Stimulated activated CD4-positive, alpha-beta T cell treated with anti-CD3 and anti-CD28 coated beads, Interleukin-1b, Interleukin-23, amount 100 ng/mL, for 1 hour (primary cell): ENCODE measurements around the gene FOXN3.

Experiments used
- DNase-seq, 2 donors: peaks; one replicate each; pipeline ENCODE4 v3.0.0-alpha.2; 2020; ENCODE audit warnings: low read depth in 2 of 2

FOXN3 gene

DNA sequence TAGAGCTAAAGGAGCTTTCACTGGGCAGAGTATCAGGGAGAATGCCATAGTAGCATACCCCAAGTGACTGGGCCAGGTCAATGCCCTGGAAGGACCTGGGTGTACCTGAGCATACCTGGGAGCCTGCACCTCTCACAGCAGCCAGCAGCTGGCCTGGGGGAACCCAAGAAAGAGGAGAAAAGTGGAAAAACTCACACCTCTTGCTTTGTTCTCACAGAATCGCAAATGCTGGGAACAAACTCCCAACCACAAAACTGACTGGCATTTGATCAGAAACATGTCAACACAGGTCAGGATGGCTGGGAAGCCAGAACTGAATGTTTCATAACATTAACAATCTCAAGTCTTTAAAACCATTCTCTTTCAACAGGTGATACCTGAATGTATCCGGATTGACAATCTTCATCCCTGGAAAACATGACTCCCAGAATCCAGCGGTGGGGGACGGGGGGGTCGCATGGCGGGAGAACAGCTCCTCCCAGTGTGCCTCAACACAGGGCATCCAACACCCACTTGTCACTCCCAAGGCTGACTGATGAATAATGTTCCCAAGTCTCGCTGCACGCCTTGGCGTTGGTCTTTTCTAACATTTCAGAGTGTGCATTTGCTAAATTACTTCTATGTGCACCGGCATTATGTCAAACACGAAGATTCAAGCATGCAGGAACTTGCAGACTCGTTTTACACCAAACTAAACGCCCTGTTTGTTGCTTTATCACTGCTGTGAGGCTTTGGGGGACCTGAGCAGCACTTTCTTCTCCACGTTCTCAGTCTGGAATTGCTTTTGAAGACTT, 7.9 kb downstream of the FOXN3 start:
- no peak for DNase-seq

DNA sequence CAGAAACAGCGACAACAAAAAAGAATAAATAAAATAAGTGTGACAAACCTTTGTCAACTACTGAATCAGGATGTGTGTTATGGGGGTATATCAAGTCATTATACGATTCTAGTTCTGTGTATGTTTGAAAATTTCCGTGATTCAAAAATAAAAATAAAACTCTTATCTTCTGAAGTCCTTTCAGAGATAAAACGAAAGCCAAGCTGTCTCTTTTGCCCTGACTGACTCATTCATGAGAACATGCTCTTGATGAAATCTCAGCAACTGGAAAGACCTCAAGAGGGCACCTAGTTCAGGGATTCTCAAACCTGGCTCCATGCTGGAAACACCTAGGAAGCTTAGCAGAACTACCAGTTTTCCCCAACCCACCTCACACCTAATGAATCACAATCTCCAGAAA, 9.2 kb downstream of the FOXN3 start:
- DNase-seq = no peak

DNA sequence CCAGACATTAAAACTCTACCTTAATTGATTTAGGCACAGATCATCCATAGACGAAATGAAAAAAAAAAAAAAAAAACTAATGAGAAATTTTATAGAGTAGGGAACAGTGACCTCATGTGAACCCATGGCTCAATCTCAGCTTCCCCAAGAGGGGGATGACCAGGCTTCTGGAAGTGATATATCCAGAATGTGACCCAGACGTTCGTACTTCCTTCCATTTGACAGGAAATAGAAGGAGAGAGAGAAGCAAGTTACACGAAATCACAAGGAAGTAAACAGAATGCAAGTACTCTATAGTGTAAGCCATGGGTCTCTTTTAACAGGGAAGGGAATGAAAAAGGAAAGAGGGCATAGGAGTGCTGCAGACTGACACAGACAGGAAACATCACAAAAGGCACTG, 10.1 kb downstream of the FOXN3 start:
- no peak for DNase-seq

DNA sequence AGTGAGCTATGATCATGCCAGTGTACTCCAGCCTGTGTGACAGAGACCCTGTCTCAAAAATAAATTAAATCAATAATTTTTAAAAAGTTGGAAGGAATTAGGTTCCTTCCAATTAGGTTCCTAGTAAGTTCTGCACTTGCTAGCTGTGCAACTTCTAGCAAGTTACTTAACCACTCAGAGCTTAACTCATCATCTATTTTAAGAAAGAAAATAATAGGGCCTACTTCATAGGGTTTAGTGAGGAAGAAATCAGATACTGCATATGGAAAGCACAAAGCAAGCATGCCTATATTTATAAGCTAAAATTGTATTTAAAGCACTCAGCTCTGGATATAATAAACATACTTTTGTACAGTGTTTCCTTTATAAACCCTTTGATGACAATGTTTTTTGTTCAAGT, 10.7 kb downstream of the FOXN3 start:
- DNase-seq = no peak

DNA sequence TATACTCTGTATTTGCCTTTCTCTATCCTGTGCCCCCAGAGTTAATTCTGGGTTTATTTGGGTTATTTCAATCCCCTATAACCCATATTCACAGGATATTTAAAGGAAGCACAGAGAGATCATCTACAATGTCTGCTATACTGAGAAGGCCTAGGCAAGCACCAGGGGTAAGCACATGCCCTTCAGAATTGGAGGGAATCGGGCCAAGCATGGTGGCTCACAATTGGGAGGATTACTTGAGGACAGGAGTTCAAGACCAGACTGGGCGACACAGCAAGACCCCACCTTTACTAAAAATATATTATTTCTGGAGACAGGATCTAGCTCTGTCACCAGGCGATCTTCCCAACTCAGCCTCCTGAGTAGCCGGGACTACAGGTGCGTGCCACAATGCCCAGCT, 11.3 kb downstream of the FOXN3 start:
- no peak for DNase-seq

DNA sequence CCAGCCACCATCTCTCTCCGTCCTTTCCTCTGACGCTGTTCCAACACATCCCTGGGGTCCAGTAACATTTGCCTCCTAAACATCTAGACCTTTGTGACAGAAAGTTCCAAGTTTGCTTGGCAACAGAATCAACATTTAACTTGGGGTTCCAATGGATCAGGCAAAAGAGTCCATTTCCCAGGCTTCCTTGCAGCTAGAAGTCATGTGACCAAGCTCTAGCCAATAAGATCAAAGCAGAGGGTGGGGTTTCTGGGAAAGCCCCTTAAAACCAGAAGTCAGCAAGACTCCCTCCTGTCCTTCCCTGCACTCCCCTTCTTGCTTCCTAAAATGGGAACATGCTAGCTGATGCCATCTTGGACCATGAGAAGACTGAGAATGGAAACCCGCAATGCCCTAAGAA, 14.7 kb downstream of the FOXN3 start:
- DNase-seq = no peak

DNA sequence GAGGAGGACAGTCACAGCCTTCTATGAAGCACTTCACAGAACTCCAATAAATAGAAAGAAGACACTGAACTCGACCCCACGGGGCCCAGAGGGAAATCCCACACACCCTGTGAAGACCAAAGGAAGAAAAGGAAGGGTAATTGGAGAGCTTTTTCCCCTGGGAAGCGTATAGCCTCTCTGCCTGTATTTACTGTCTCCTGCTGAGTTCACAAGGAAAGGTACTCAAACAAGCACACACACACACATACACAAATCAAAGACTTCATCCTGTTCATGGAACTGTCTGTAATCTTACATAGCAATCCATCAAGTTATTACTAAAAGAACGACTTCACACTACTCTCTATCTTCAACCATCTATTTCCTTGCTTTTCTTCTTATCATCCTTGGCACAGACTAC, 15.3 kb downstream of the FOXN3 start:
- no peak for DNase-seq

DNA sequence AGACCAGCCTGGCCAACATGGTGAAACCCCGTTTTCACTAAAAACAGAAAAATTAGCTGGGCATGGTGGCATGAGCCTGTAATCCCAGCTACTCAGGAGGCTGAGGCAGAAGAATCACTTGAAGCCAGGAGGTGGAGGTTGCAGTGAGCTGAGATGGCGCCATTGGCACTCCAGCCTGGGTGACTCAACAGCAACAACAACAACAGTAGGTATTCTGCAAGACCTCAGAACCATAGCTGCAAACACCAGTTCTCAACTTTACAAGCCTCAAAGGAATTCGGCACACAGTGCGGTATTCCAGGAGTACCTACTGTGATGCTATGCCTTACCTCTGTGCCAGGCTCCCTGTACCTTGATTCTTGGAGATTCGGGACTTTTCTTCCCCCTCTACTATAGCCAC, 15.8 kb downstream of the FOXN3 start:
- no peak for DNase-seq

DNA sequence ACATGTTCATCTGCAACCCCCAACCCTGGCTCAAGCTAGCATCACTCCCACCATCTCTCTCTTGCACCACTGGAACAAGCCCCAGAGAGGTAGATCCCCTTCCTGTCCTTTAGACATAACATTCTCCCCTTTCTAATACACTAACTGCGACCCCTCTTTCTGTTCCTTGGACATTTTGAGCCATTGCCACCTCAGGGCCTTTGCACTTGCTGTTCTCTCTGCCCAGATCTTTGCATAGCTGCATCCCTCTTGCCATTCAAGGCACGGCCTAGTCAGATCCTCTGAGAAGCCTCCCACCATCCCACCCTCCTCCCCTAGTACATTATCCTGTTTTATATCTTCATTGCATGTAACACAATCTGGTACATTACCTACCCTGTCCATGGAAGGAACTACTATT, 16.5 kb downstream of the FOXN3 start:
- DNase-seq = no peak

DNA sequence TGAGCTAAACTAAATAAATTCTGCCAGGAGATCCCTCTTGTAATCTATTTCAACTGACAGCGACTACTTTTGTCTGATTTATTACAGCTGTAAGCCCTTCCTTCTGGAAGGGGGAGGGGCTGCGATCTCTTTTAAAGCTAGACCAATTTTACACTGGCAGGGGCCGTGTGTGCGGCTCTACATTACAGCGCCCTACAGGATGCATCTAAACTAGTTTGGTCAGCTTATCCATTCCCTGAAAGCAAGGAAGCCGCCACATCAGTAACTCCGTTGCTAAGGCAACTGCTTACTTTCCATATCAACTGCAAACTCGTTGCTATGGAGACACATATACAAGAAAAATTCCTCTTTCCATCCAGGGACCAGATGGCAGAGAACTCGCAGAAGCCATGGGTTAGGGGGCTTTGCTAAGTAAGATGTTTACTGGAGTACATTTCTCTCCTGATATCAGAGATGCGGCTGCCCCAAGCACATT, 17.4 kb downstream of the FOXN3 start:
- DNase-seq = no peak

DNA sequence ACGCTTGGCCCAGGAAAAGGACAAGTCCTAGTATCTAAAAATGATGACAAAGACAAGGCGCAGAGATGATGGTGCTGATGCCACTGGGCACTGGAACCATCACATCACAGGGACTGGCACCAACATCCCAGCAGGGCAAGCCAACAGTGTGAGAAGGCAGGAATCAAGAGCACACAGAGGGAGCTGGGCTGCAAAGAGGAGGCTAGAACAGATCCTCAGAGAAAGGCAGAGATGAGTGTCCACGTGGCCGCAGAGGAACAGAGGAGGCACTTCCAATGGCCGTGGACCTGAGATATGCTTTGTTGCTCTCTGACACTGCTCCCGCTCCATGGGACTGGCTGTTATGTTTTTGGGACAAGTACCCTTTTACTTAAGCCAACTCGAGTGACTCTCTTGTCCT, 17.9 kb downstream of the FOXN3 start:
- no peak for DNase-seq

DNA sequence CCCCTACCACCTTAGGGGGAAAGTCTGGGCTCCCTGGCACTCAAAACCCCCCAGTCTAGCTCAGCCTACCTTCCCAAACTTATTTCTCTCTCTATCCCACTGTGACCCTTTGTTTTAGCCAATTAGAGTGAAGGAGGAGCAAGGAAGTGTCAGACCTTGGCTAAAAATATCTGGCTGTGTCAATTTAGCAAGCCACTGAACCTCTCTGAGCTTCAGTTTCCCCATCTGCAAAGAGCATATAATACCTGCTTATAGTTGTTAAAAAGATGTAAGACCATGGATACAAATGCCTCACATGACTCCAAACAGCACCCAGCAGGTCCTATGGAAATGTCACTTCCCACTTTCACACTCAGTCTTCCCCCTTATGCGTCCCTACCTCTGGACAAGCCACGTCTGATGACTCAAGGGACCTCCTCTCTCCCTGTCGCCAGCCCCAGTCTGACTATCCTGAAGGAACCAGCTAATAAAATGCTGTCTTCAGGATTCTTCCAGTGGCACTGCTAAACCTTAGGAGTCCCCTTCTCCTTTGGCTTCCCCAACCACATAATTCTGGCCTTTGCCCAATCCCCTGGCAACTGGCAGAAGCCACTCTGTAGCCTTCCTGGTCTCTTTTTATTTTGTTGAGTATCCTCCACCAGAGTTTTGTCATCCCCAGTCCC, 19.3 kb downstream of the FOXN3 start:
- DNase-seq = no peak

DNA sequence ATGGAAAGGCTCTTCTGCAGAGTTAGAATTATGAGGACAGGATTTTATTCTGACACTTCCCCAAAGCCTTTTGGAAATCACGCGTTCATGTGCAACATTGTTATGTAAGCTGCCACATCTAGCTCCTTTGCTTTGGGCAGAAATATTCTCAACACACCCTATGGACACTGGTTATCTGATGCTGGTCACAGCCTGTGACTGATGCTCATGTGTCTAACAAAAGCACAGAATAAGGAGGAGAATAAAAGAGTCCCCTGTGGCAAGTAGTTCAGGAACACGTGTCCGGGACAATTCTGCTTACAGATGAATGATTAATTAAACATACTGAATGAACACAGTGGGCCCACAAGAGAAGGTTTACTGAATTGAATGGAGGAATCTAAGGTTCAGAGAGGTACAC, 22.1 kb downstream of the FOXN3 start:
- no peak for DNase-seq

DNA sequence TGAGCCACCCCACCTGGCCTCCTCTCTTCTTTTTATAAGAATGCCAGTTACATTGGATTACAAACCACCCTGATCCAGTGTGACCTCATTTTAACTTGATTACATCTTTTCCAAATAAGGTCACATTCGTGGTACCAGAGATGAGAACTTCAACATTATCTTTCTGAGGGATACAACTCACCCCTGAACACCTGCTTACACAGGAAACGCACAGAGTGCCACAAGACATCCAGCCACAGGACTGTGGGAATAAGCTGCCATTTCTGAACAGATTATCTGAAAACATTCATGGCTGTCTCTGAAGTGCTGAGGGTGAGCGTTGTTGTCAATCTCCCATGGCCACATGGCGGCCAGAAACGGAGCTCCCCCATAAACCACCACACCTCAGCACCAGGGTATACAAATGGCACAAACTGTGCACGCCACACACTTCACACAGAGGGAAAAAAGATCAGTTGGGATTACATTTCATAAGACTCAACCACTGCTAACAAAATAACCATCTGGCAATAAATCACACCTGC, 23.7 kb downstream of the FOXN3 start:
- no peak for DNase-seq

DNA sequence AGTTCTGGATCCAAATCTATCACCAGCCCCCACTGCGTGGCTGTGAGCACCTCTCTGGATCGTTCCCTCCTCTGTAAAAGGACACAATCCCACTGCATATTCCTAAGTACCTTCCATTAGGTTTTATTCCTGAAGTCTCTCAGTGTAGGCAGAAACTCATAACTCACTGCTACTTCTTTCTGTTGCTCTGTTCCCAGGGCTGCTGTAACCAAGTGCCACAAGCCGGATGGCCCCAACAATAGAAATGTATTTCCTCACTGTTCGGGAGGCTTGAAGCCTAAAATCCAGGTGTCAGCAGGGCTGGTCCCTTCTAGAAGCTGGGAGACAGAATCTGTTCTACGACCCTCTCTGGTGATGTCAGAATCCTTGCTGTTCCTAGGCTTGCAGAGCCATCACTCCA, 24.9 kb downstream of the FOXN3 start:
- no peak for DNase-seq

DNA sequence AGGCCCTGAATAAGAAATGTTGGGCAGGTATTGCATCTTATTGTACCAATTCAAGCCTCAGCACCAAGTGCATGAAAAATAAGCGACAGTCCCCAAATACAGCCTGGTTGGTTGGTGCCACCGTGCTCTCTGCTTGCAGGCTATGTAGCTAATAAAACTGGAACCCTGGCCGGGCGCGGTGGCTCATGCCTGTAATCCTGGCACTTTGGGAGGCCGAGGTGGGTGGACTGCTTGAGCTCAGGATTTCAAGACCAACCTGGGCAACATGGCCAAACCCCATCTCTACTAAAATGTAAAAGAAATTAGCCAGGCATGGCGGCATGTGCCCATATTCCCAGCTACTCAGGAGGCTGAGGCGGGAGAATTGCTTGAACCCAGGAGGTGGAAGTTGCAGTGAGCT, 25.5 kb downstream of the FOXN3 start:
- DNase-seq = no peak

DNA sequence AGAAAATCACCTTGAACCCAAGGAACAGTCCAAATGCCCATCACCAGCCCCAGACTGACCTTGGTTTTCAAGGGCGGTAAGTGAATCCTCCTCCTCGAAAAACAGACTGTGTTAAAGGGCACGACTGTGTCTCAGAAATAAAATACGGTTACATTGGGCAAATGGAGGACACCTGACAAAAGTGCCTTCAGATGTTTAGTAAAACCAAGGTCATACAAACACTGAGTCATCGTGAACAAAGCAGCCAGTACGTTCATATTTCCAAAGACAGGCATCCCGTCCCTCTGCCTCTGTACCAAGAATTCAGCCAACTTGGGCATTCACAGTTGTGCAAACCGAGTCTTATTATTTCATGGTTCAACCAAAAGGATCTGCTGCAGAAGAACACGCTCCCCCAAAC, 25.9 kb downstream of the FOXN3 start:
- no peak for DNase-seq

DNA sequence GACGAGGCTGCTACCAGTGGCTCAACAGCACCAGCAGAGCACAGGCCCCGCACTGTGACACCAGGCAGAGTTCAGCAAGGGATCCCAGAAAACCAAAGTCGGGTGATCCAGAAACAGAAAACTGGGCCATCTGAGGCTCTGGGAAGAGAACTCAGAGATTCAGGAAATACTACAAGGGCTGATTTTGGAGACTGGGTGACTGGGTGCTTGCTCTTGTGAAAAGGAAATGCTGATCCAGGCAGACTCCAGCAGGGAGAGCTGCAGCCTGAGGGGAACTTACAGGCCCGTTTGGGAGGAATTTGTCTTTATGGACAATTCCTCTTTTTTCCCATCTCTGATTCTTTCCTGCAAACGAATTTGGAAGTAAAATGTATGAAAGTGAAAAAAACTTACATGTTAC, 28.2 kb downstream of the FOXN3 start:
- no peak for DNase-seq

DNA sequence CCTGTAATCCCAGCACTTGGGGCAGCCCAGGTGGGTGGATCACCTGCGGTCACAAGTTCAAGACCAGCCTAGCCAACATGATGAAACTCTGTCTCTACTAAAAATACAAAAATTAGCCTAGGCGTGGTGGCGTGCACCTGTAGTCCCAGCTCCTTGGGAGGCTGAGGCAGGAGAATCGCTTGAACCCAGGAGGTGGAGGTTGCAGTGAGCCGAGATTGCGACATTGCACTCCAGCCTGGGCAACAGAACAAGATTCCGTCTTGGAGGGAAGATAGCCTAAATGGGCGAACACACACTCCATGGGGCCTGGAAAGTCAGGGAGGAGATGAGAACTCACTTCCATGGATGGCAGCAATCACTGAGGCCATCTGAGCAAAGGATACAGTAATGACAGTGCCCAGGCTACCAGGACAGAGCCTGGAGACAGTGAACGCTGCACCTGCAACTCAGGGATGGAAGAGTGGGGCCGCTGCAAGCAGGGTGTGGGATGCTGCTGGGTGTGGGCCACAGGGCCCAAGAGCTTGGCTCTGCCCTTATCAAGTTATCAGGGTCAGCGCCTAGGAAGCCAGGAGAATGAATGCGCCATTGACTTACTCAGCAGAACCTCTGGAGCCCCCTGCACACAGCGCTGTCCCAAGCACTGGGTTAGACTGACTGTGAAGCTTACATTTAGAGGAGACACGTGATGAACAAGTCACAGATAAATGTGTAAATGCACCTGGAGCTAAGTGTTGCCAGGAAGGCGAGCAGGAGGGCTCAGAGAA, 28.9 kb downstream of the FOXN3 start:
- DNase-seq = no peak

DNA sequence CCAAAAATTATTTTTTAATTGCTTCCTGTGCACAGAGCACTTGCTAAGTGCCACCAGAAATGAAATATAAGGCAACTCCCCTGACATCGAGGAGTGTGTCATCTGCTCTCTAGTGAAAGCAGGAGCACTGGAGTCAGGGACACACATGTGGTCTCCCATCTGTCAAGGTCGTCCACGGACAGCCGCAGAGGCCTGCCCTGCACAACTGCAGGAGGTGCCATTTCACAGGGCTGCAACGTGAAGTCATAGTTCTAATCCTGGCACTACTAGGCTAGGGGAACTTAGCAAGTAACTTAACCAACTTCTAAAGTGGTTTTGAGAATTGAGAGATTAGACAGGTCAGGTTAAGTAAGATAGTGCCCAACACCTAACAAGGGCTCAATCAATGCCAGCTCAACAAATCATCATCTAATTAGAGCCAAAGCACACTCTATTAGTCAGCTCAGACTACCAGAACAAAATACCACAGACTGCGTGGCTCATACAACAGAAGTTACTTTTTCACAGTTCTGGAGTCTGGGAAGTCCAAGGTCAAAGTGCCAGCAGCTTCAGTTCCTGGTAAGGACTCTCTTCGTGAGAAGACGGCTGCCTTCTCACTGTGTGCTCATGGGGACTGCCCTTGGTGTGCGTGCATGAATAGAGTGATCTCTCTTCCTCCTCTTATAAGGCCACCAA, 30.7 kb downstream of the FOXN3 start:
- no peak for DNase-seq

DNA sequence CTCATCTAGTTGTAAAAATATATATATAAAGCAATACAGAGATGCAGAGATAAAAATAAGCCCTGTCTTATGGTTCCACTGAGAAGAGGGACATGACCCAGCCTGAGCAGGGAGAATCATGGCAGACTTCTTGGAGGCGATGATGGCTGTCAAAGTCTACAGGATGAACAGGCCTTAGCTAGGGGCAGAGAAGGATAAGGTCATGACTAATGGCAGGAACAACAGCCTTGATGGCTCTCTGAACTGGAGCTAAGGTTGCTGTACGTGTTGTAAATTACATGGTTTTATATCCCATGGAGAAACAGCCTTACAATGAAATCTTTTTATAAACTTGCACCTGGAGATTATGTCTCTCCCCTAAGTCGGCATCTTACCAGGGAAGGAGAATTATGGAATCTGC, 32.4 kb downstream of the FOXN3 start:
- no peak for DNase-seq

DNA sequence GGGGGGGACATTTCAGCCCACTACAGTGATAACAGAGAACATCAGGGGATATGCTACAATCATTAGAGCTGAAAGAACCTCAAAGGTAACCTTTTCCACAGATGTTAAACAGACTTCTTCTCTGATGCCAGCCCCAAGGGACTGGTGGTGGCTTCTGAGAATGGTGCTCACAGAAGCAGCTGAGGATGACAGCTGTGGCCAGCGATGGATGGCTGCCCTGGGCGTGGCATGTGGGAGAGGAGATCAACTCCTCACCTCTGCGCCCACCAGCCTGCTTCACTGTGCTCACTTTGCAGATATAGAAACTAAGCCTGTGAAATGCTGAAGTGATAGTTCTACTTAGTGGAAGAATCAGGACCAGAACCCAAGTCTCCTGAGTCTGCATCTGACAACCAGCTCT, 33.0 kb downstream of the FOXN3 start:
- DNase-seq = no peak
